Keratinocyte (primary cell): ENCODE measurements around the gene MND1. TPM values are rescaled to one million over a fixed set of nuclear protein-coding genes. Genes with fewer than 3 reads are reported as not detected.
"Not testable (repeated sequence)": the region's sequence is repeated elsewhere in the genome, so short reads cannot be mapped to it uniquely, and the experiment has no call there.

Experiments
- DNase-seq: peaks from one replicate; pipeline ENCODE4 v3.0.0-alpha.2; 2011; ENCODE audit warnings: low read depth, missing footprints, low spot score
- FAIRE-seq: peaks from 2 replicates; lab custom pipeline; 2011; peaks lifted over from hg19 to GRCh38; lab: Jason Lieb, UNC
- H2AFZ ChIP-seq: 2 replicates; pipeline ENCODE4 v1.6.0; 2012; ENCODE audit warnings: low read length, control low read depth, inconsistent platforms; ENCODE audit not compliant: control insufficient read depth
- H3K27ac ChIP-seq: 2 replicates; pipeline ENCODE4 v1.5.1; 2011; ENCODE audit warnings: low read length; ENCODE audit not compliant: control insufficient read depth, insufficient read depth
- H3K27me3 ChIP-seq: 3 replicates; pipeline ENCODE4 v1.6.0; 2011; ENCODE audit warnings: low read length; ENCODE audit not compliant: control insufficient read depth, insufficient read depth; ENCODE audit errors: extremely low read depth
- H3K36me3 ChIP-seq, 2 experiments: 2 replicates in 1 of 2; 3 replicates in 1 of 2; pipeline ENCODE4 v1.5.1; 2011; ENCODE audit warnings: low read length in 2 of 2, mild to moderate bottlenecking in 1 of 2; ENCODE audit not compliant: control insufficient read depth in 2 of 2, insufficient read depth in 2 of 2; ENCODE audit errors: extremely low read depth in 1 of 2
- H3K4me1 ChIP-seq: 3 replicates; pipeline ENCODE4 v1.5.1; 2011; ENCODE audit warnings: low read length; ENCODE audit not compliant: control insufficient read depth, insufficient read depth; ENCODE audit errors: extremely low read depth
- H3K4me2 ChIP-seq: 3 replicates; pipeline ENCODE4 v1.6.0; 2011; ENCODE audit warnings: low read depth, low read length; ENCODE audit not compliant: control insufficient read depth, insufficient read depth; ENCODE audit errors: extremely low read depth
- H3K4me3 ChIP-seq, 3 experiments: fragments of 200-600 bp in 1 of 3; sonication (generic) in 1 of 3; 2 replicates in 2 of 3; 3 replicates in 1 of 3; pipeline ENCODE4 v1.5.1; 2011 to 2016; ENCODE audit warnings: low read length in 3 of 3, mild to moderate bottlenecking in 3 of 3, control low read depth in 2 of 3, inconsistent platforms in 1 of 3, low read depth in 1 of 3, mixed read lengths in 1 of 3, mixed run types in 1 of 3, moderate library complexity in 1 of 3; ENCODE audit not compliant: control insufficient read depth in 2 of 3, insufficient read depth in 2 of 3; ENCODE audit errors: extremely low read depth in 1 of 3
- H3K79me2 ChIP-seq: 2 replicates; pipeline ENCODE4 v1.6.0; 2012; ENCODE audit warnings: low read length; ENCODE audit not compliant: control insufficient read depth, insufficient read depth
- H3K9ac ChIP-seq: 3 replicates; pipeline ENCODE4 v1.6.0; 2011; ENCODE audit warnings: low read length; ENCODE audit not compliant: control insufficient read depth, insufficient read depth; ENCODE audit errors: extremely low read depth
- H3K9me1 ChIP-seq: 3 replicates; pipeline ENCODE4 v1.6.0; 2011; ENCODE audit warnings: low read length; ENCODE audit not compliant: control insufficient read depth, insufficient read depth; ENCODE audit errors: extremely low read depth
- H3K9me3 ChIP-seq: 2 replicates; pipeline ENCODE4 v1.5.1; 2012; ENCODE audit warnings: low read depth, low read length; ENCODE audit not compliant: control insufficient read depth
- H4K20me1 ChIP-seq: 3 replicates; pipeline ENCODE4 v1.6.0; 2011; ENCODE audit warnings: low read length; ENCODE audit not compliant: control insufficient read depth, insufficient read depth; ENCODE audit errors: extremely low read depth
- EZH2 ChIP-seq: IDR thresholded peaks from one replicate; pipeline ENCODE4 v1.6.1; 2012; ENCODE audit warnings: inconsistent platforms, mild to moderate bottlenecking, low read length, moderate library complexity
- dilution Hi-C: fragments of 300-500 bp; cut with MboI; formaldehyde crosslinking; loops from one replicate; pipeline ENCODE4 v1.7.0; 2020; ENCODE audit warnings: low sequenced_read_pairs; ENCODE audit not compliant: extremely low pct_ligation_motif_present
- polyA plus RNA-seq, 5 experiments: library from polyadenylated mRNA; depleted of rRNA in 3 of 5; stranded (reverse) in 3 of 5; stranded (forward) in 1 of 5; unstranded in 1 of 5; fragments of >200 nt; gene quantifications; 1 replicate in 1 of 5; 2 replicates in 3 of 5; 3 replicates in 1 of 5; pipeline versions ENCODE4 v1.2.1 to v1.2.3, GENCODE V29; 2011 to 2012; ENCODE audit warnings: missing spikeins in 2 of 5, low read depth in 1 of 5, low replicate concordance in 1 of 5
- TF ChIP-seq, protein P1 (sequence below), 3 experiments: IDR thresholded peaks in 1 of 3; conservative IDR thresholded peaks in 1 of 3; optimal IDR thresholded peaks in 1 of 3; 2 replicates in 2 of 3; 3 replicates in 1 of 3; pipeline versions ENCODE3 to v1.5.1; 2011; ENCODE audit warnings: low read length in 3 of 3, mild to moderate bottlenecking in 3 of 3, moderate library complexity in 2 of 3, control low read depth in 1 of 3, inconsistent platforms in 1 of 3; ENCODE audit not compliant: insufficient read depth in 2 of 3; ENCODE audit errors: extremely low read depth in 1 of 3

MND1 gene
- polyA plus RNA-seq, 1 donor (not counting 4 experiments of a cell fraction or from before 2014, with no cell fraction given): 4.9 TPM

DNA sequence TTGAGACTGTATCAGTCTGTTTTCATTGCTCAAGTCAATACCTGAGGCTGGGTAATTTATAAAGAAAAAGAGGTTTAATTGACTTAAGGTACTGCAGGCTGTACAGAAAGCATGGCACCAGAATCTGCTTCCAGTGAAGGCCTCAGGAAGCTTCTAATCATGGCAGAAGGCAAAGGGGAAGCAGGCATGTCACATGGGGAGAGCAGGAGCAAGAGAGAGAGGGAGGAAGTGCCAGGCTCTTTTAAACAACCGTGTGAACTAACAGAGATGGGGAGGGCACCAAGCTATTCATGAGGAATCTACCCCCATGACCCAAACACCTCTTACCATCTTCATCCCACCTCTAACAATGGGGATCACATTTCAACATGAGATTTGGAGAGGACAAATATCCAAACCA is 114.5 kb downstream of the MND1 start:
- Histone ChIP-seq H4K20me1 (no peaks in the 10 kb centered on the region), H3K27ac (no peak overlapping the region), H3K36me3 (no peaks in the 10 kb centered on the region), H3K4me2 (no peak overlapping the region), H3K79me2 (no peaks in the 10 kb centered on the region), H3K9ac (no peak overlapping the region), H3K4me3 (no peak overlapping the region), H3K9me3 (no peaks in the 10 kb centered on the region), H2AFZ (no peak overlapping the region), H3K9me1 (no peaks in the 10 kb centered on the region), H3K4me1 (no peaks in the 10 kb centered on the region), H3K27me3 (no peaks in the 10 kb centered on the region)
- DNase-seq: no peak
- no peak for FAIRE-seq
- dilution Hi-C loops: no loop called here
- TF ChIP-seq, protein P1, sequence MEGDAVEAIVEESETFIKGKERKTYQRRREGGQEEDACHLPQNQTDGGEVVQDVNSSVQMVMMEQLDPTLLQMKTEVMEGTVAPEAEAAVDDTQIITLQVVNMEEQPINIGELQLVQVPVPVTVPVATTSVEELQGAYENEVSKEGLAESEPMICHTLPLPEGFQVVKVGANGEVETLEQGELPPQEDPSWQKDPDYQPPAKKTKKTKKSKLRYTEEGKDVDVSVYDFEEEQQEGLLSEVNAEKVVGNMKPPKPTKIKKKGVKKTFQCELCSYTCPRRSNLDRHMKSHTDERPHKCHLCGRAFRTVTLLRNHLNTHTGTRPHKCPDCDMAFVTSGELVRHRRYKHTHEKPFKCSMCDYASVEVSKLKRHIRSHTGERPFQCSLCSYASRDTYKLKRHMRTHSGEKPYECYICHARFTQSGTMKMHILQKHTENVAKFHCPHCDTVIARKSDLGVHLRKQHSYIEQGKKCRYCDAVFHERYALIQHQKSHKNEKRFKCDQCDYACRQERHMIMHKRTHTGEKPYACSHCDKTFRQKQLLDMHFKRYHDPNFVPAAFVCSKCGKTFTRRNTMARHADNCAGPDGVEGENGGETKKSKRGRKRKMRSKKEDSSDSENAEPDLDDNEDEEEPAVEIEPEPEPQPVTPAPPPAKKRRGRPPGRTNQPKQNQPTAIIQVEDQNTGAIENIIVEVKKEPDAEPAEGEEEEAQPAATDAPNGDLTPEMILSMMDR (optimal IDR thresholded peaks at IDR 0.05 in 1 of 3, IDR thresholded peaks at IDR 0.05 in 1 of 3, conservative IDR thresholded peaks at IDR 0.05 in 1 of 3; ENCODE audit: extremely low read depth in 1 of 3, insufficient read depth in 2 of 3, low read length in 3 of 3): no peak

DNA sequence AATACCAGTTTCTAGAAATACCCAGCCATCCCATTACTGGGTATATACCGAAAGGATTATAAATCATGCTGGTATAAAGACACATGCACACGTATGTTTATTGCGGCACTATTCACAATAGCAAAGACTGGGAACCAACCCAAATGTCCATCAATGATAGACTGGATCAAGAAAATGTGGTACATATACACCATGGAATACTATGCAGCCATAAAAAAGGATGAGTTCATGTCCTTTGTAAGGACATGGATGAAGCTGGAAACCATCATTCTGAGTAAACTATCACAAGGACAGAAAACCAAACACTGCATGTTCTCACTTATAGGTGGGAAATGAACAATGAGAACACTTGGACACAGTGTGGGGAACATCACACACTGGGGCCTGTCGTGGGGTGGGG is 117.1 kb downstream of the MND1 start:
- DNase-seq, H3K36me3 ChIP-seq, H3K27me3 ChIP-seq, H3K4me1 ChIP-seq, H3K4me3 ChIP-seq, H2AFZ ChIP-seq, H3K27ac ChIP-seq, H3K9me3 ChIP-seq, H4K20me1 ChIP-seq, H3K79me2 ChIP-seq, dilution Hi-C loops, H3K9me1 ChIP-seq, H3K9ac ChIP-seq, FAIRE-seq, H3K4me2 ChIP-seq: not testable (repeated sequence)

DNA sequence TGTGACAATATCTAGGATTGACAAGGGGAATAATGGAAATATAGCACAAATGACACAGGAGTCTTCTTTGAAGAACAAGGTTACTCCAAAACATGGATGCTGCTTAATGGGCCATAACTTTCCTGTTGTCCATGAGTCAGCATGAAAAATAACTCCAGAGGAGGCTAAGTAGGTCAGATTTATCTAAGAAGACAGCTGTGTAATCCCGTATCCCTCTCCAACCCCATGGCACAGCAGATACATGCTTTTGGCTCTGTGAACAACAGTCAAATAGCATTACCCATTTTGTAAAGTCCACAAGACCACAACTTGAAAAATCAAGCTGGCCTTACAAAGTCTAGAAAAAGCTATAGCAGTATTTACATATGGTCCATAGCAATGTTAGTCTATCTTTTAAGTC is 119.6 kb downstream of the MND1 start:
- no peak overlapping the region for H2AFZ ChIP-seq
- no peaks in the 10 kb centered on the region for H3K9me3 ChIP-seq
- H3K4me2 ChIP-seq: no peak overlapping the region
- H3K9me1 ChIP-seq: no peaks in the 10 kb centered on the region
- TF ChIP-seq EZH2: no peak
- TF ChIP-seq, protein P1 (optimal IDR thresholded peaks at IDR 0.05 in 1 of 3, IDR thresholded peaks at IDR 0.05 in 1 of 3, conservative IDR thresholded peaks at IDR 0.05 in 1 of 3; ENCODE audit: extremely low read depth in 1 of 3, insufficient read depth in 2 of 3, low read length in 3 of 3): no peak
- H3K4me3 ChIP-seq: no peak overlapping the region
- H3K36me3 ChIP-seq: no peaks in the 10 kb centered on the region
- DNase-seq: no peak
- H3K27ac ChIP-seq: no peak overlapping the region
- FAIRE-seq: no peak
- dilution Hi-C loops: no loop called here
- peaks cover 24% of the 10 kb centered on the region for H3K4me1 ChIP-seq
- no peak overlapping the region for H3K9ac ChIP-seq
- no peaks in the 10 kb centered on the region for H4K20me1 ChIP-seq
- peaks cover 16% of the 10 kb centered on the region for H3K79me2 ChIP-seq
- no peaks in the 10 kb centered on the region for H3K27me3 ChIP-seq
